SIG-M5 treated with dmso at 0.1 percent for 504 hours (cell line): Measurements from ENCODE around the gene DUSP12.

Experiments
- DNase-seq: peaks from one replicate; lab custom pipeline; 2025; ENCODE audit not compliant: unreplicated experiment; lab: John Stamatoyannopoulos, UW

Gene DUSP12

GRCh38 chr1:161727256-161727924 lies 22.2 kb upstream of the DUSP12 start:
- DNase-seq = peak; percentile 62

- peak; percentile 32 for DNase-seq
Observed at GRCh38 chr1:161728376-161729226, 21.0 kb upstream of the DUSP12 start.

GRCh38 chr1:161730050-161730564 lies 19.5 kb upstream of the DUSP12 start:
- DNase-seq = peak; percentile 80

GRCh38 chr1:161731241-161731640 lies 18.3 kb upstream of the DUSP12 start:
- DNase-seq = no peak

GRCh38 chr1:161731981-161732718 lies 17.4 kb upstream of the DUSP12 start:
- no peak for DNase-seq

GRCh38 chr1:161733526-161733925 lies 16.1 kb upstream of the DUSP12 start:
- DNase-seq = peak; percentile 89

GRCh38 chr1:161735837-161736236 lies 13.7 kb upstream of the DUSP12 start:
- DNase-seq = no peak

- no peak for DNase-seq
Observed at GRCh38 chr1:161736335-161736969, 13.1 kb upstream of the DUSP12 start.

- DNase-seq = no peak
Observed at GRCh38 chr1:161737625-161738024, 12.0 kb upstream of the DUSP12 start.

- peak; percentile 94 for DNase-seq
Observed at GRCh38 chr1:161738627-161739287, 10.8 kb upstream of the DUSP12 start.

- DNase-seq = peak; percentile 73
Observed at GRCh38 chr1:161739865-161740566, 9.6 kb upstream of the DUSP12 start.

GRCh38 chr1:161740921-161741320 lies 8.7 kb upstream of the DUSP12 start:
- peak; percentile 60 for DNase-seq

- DNase-seq = no peak
Observed at GRCh38 chr1:161743231-161743630, 6.4 kb upstream of the DUSP12 start.

- peak; percentile 57 for DNase-seq
Observed at GRCh38 chr1:161747801-161748200, 1.8 kb upstream of the DUSP12 start.

GRCh38 chr1:161763522-161764098 lies 14.0 kb downstream of the DUSP12 start:
- DNase-seq = peak; percentile 42

- DNase-seq = peak; percentile 99
Observed at GRCh38 chr1:161766102-161766981, 16.8 kb downstream of the DUSP12 start, which contains the start of gene ATF6. Gene ATF6, plus strand, starts transcription at chr1:161766320. Its CDS starts 41 bp downstream, at chr1:161766361.

- no peak for DNase-seq
Observed at GRCh38 chr1:161768461-161768860, 18.9 kb downstream of the DUSP12 start.

- no peak for DNase-seq
Observed at GRCh38 chr1:161768986-161769672, 19.5 kb downstream of the DUSP12 start.
